PC-3 (cell line): ENCODE measurements around the gene CAP2.

Experiments
- CTCF ChIP-seq: fragments of 300-600 bp; sonication (generic); conservative IDR thresholded peaks from 2 replicates; pipeline ENCODE4 v1.5.1; 2017; ENCODE audit warnings: antibody characterized with exemption, low read depth, mild to moderate bottlenecking, low read length
- EZH2 ChIP-seq: fragments of 300-600 bp; sonication (generic); IDR thresholded peaks from one replicate; pipeline ENCODE4 v1.6.1; 2017; ENCODE audit warnings: antibody characterized with exemption, mild to moderate bottlenecking, low read length; ENCODE audit not compliant: unreplicated experiment
- EZH2phosphoT487 ChIP-seq: fragments of 300-600 bp; sonication (generic); IDR thresholded peaks from 2 replicates; pipeline ENCODE4 v1.6.1; 2018; ENCODE audit warnings: mild to moderate bottlenecking, antibody characterized with exemption, low read length, borderline replicate concordance

- TF ChIP-seq CTCF = no peak
- no peak for TF ChIP-seq EZH2phosphoT487
- TF ChIP-seq EZH2 = no peak
Measured at GRCh38 chr6:17457405-17457804, 64.0 kb downstream of the CAP2 start.
